Mesendoderm (in vitro differentiated cells): ENCODE data around the gene GOLGA6A.

Source experiments
- DNase-seq: peaks from one replicate; pipeline ENCODE4 v3.0.0; 2013
- H2AK5ac ChIP-seq: 2 replicates; pipeline ENCODE4 v1.6.1; 2013; ENCODE audit warnings: low read length, inconsistent platforms
- H2BK120ac ChIP-seq: 2 replicates; pipeline ENCODE4 v1.6.1; 2013; ENCODE audit warnings: low read depth, mild to moderate bottlenecking, low read length, moderate library complexity, mixed read lengths
- H2BK15ac ChIP-seq: replicated peaks from 2 replicates; pipeline ENCODE4 v1.6.1; 2013; ENCODE audit warnings: low read depth, mild to moderate bottlenecking, moderate library complexity
- H2BK5ac ChIP-seq: 2 replicates; pipeline ENCODE4 v1.6.1; 2013; ENCODE audit warnings: low read length, inconsistent platforms
- H3K18ac ChIP-seq: 2 replicates; pipeline ENCODE4 v1.6.1; 2013; ENCODE audit warnings: mild to moderate bottlenecking, low read length, mixed read lengths
- H3K23ac ChIP-seq: one replicate; pipeline ENCODE4 v1.6.1; 2013; ENCODE audit warnings: low read length
- H3K27ac ChIP-seq: 2 replicates; pipeline ENCODE4 v1.5.1; 2013; ENCODE audit warnings: low read depth, mild to moderate bottlenecking, inconsistent platforms, low read length, moderate library complexity
- H3K27me3 ChIP-seq: 2 replicates; pipeline ENCODE4 v1.6.1; 2013; ENCODE audit warnings: low read length, control low read depth, mild to moderate bottlenecking, inconsistent platforms; ENCODE audit not compliant: insufficient read depth, poor library complexity
- H3K36me3 ChIP-seq: 2 replicates; pipeline ENCODE4 v1.6.1; 2013; ENCODE audit warnings: low read length, inconsistent platforms; ENCODE audit not compliant: control insufficient read depth, insufficient read depth
- H3K4ac ChIP-seq: one replicate; pipeline ENCODE4 v1.6.1; 2013; ENCODE audit warnings: low read depth, mild to moderate bottlenecking, low read length, moderate library complexity
- H3K4me1 ChIP-seq: 2 replicates; pipeline ENCODE4 v1.6.1; 2013; ENCODE audit warnings: low read depth, low read length, inconsistent platforms; ENCODE audit not compliant: control insufficient read depth
- H3K4me2 ChIP-seq: 2 replicates; pipeline ENCODE4 v1.6.1; 2013; ENCODE audit warnings: low read length
- H3K4me3 ChIP-seq: 2 replicates; pipeline ENCODE4 v1.5.1; 2013; ENCODE audit warnings: mild to moderate bottlenecking, low read length
- H3K56ac ChIP-seq: one replicate; pipeline ENCODE4 v1.6.1; 2013; ENCODE audit warnings: low read length
- H3K79me1 ChIP-seq: 2 replicates; pipeline ENCODE4 v1.6.1; 2013; ENCODE audit warnings: low read length, inconsistent platforms
- H3K79me2 ChIP-seq: 2 replicates; pipeline ENCODE4 v1.6.1; 2013; ENCODE audit warnings: mild to moderate bottlenecking, low read length; ENCODE audit not compliant: control insufficient read depth, insufficient read depth
- H3K9ac ChIP-seq: 2 replicates; pipeline ENCODE4 v1.6.1; 2013; ENCODE audit warnings: low read length, inconsistent platforms
- H4K5ac ChIP-seq: one replicate; pipeline ENCODE4 v1.6.1; 2013; ENCODE audit warnings: low read length
- H4K8ac ChIP-seq: one replicate; pipeline ENCODE4 v1.6.1; 2013; ENCODE audit warnings: low read depth, mild to moderate bottlenecking, control low read depth, low read length, moderate library complexity
- WGBS: extraction: QIAGEN DNeasy Blood & Tissue Kit; methylation state at CpG from one replicate; pipeline ENCODE4 v1.1.7; 2013; ENCODE audit warnings: low lambda C conversion rate, missing lambda C conversion rate; ENCODE audit not compliant: insufficient coverage; ENCODE audit errors: extremely low coverage; 5-methylcytosine and 5-hydroxymethylcytosine counted together

The GOLGA6A gene

DNA sequence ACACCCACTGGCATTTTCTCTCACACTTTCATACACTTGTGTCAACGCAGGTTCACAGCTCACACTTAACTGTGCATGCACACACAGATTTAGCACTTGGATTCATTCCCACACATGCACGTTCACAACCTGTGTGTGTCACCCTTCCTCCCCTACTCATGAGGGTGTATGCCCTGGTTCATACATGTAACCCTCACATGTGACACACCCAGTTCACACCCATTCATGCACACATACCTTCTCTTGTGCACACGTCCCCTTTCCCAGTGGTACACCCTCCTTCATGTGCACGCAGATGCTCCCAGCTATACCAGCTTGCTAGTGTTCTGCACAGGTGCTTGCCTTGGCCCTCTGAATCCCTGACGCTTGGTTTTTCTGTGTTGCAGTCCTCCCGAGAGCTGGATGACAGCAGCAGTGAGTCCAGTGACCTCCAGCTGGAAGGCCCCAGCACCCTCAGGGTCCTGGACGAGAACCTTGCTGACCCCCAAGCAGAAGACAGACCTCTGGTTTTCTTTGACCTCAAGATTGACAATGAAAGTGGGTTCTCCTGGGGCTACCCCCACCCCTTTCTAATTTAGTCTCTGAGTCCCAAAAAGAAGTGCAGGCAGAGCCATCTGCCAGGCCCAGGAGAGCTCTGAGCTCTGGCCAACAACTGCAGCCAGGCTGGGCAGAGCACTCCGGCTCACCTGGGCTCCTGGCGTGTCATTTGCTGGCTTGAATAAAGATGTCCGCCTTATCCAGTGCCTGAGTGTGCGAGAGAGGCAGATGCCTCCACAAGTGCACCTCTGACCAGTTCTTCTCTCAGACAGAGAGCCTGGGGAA, 39.5 kb downstream of the GOLGA6A start:
- Histone ChIP-seq H4K8ac (no peak overlapping the region), H3K56ac (no peak overlapping the region), H3K79me2 (no peaks in the 10 kb centered on the region), H3K9ac (no peak overlapping the region), H3K27ac (no peak overlapping the region), H2BK15ac (no peak overlapping the region), H2BK120ac (no peak overlapping the region), H3K18ac (no peak overlapping the region), H3K23ac (no peak overlapping the region), H3K36me3 (no peaks in the 10 kb centered on the region), H3K4me3 (no peak overlapping the region), H2AK5ac (no peak overlapping the region), H3K27me3 (no peaks in the 10 kb centered on the region), H4K5ac (no peak overlapping the region), H3K4me2 (no peak overlapping the region), H3K4me1 (peaks cover 4% of the 10 kb centered on the region), H2BK5ac (no peak overlapping the region), H3K79me1 (no peaks in the 10 kb centered on the region), H3K4ac (no peak overlapping the region)
- WGBS, result no CpG with 5 or more reads among the region's 11 CpGs
- DNase-seq, result no peak

DNA sequence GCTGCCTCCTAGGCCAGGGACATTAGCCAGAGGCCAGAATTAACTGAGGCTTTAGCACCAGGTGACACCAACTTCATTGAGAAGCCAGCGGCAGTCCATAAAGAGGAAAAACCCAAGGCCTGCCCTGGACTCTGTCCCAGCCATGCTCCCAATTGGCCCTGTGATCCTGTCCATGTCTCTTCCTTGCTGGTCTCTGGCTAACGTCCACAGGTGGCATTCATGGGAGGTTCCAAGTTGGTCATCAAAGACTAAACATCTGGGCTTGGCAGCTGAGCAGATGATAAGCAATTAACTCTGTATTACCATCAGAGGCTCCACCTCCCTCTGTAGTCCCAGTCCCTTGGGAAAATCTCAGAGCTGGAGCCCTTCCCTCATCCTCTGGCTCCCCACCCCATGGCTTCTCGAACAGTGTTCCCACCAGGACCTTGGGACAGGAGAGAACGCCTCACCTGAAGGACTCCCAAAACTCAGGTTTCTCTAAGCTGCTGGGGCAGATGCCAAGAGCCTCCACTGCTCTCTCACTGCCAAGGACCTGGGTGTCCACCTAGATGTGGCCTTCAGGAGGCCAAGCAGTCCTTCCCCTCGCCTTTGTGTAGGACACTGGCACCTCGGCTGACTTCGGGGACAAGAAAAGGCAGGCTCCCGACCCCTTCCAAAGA, 40.4 kb downstream of the GOLGA6A start:
- Histone ChIP-seq H3K9ac (no peak overlapping the region), H3K4me3 (no peak overlapping the region), H3K23ac (no peak overlapping the region), H3K79me2 (no peaks in the 10 kb centered on the region), H3K36me3 (no peaks in the 10 kb centered on the region), H3K79me1 (no peaks in the 10 kb centered on the region), H2AK5ac (no peak overlapping the region), H3K4me2 (no peak overlapping the region), H3K4ac (no peak overlapping the region), H2BK5ac (no peak overlapping the region), H2BK120ac (no peak overlapping the region), H4K5ac (no peak overlapping the region), H3K27ac (no peak overlapping the region), H2BK15ac (no peak overlapping the region), H3K4me1 (peaks cover 4% of the 10 kb centered on the region), H3K56ac (no peak overlapping the region), H3K27me3 (no peaks in the 10 kb centered on the region), H4K8ac (no peak overlapping the region), H3K18ac (no peak overlapping the region)
- no peak for DNase-seq
- WGBS, result no CpG with 5 or more reads among the region's 8 CpGs

DNA sequence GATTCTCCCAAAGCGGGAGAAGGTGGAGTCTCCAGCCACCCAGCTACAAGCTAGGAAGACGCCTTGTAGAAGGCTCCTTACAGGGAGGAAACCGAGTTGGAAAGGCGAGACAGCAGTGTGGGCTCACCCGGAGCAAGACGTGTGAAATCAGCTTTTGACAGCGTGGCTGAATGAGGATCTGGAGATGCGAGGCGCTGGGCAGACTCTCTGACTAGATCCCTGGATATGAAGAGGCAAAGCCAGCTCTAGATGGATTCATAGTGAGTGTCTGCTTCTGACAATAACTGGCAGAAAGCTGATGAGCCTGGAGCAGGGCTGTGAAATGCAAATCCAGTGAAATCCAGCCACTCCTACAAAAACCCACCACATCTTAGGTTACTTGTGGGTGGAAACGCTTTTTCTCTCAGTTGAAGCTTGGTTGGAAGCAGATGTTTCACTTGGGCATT, 41.0 kb downstream of the GOLGA6A start:
- H3K79me2 ChIP-seq, result no peaks in the 10 kb centered on the region
- no peak overlapping the region for H3K4me3 ChIP-seq
- H3K9ac ChIP-seq, result no peak overlapping the region
- H4K8ac ChIP-seq, result no peak overlapping the region
- H3K79me1 ChIP-seq, result no peaks in the 10 kb centered on the region
- H3K23ac ChIP-seq, result no peak overlapping the region
- H3K27ac ChIP-seq, result no peak overlapping the region
- DNase-seq, result no peak
- peak overlapping the region; percentile 31 for H3K56ac ChIP-seq
- H2BK120ac ChIP-seq, result no peak overlapping the region
- no peak overlapping the region for H2BK5ac ChIP-seq
- no peak overlapping the region for H2BK15ac ChIP-seq
- peaks cover 4% of the 10 kb centered on the region for H3K4me1 ChIP-seq
- WGBS, result no CpG with 5 or more reads among the region's 10 CpGs
- no peak overlapping the region for H4K5ac ChIP-seq
- no peak overlapping the region for H3K4me2 ChIP-seq
- H3K27me3 ChIP-seq, result no peaks in the 10 kb centered on the region
- H3K18ac ChIP-seq, result no peak overlapping the region
- no peak overlapping the region for H3K4ac ChIP-seq
- no peak overlapping the region for H2AK5ac ChIP-seq
- H3K36me3 ChIP-seq, result no peaks in the 10 kb centered on the region

DNA sequence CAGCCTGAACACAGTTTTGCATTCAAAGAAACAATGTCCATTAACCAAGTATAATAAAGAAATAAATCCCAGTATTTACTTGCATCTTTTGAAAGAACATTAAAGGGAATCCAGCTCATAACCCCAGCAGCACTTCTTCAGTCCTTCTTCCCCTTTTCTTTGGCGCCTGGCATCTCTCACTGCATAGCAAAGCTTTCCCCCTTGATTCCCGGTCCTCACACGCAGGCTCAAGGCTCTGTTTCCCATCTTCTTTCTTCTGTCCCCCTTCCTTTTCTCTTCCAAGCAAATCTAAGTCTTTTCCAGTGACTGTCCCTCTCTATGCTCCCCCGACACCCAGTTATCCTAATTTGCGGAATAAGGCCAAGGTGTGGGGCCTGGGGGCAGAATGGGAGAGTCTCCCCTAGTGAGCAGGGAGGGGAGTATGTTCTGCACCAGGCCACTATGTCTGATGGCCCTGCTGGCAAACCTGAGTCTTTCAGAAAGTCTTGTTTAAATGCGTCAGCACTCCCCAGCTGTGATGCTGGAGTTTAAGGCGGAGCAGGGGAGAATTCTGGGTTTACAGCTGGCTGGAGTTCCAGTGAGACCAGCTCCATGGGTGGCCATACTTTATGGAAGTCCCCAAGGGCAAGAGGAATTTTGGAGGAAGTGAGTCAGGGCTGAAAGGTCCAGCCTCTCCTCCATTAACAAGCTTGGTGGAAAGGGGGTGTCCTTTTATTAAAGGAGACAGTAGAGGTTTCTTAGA, 42.1 kb downstream of the GOLGA6A start:
- DNase-seq, result peak; percentile 84
- Histone ChIP-seq H3K79me1 (no peaks in the 10 kb centered on the region), H3K36me3 (no peaks in the 10 kb centered on the region), H2BK120ac (no peak overlapping the region), H4K8ac (no peak overlapping the region), H3K18ac (no peak overlapping the region), H3K4me1 (peaks cover 4% of the 10 kb centered on the region), H3K4me2 (no peak overlapping the region), H3K9ac (no peak overlapping the region), H2BK5ac (no peak overlapping the region), H2AK5ac (no peak overlapping the region), H3K56ac (no peak overlapping the region), H4K5ac (no peak overlapping the region), H3K79me2 (no peaks in the 10 kb centered on the region), H3K4ac (no peak overlapping the region), H3K27me3 (no peaks in the 10 kb centered on the region), H3K23ac (no peak overlapping the region), H3K27ac (peak overlapping the region; percentile 19), H3K4me3 (no peak overlapping the region), H2BK15ac (no peak overlapping the region)
- no CpG with 5 or more reads among the region's 7 CpGs for WGBS

DNA sequence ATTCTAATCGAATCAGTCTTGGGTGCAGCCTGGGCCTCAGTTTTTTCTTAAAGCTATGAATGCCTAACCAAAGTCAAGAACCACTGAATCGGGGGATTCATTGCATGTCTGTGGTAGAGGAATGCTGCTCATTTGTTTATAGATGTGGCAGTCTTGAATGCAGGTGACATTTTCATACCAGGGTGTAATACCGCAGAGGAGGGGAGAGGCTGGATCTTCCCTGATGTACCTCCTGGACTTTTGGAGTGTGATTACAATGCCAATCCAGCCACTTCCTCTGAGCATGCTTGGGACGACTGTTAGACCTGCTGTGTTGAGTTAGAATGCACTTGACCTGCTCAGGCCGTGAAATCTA, 42.7 kb downstream of the GOLGA6A start:
- Histone ChIP-seq H3K23ac (no peak overlapping the region), H3K18ac (no peak overlapping the region), H4K5ac (no peak overlapping the region), H3K27me3 (no peaks in the 10 kb centered on the region), H3K36me3 (no peaks in the 10 kb centered on the region), H3K9ac (no peak overlapping the region), H2BK120ac (no peak overlapping the region), H4K8ac (no peak overlapping the region), H2BK5ac (no peak overlapping the region), H3K79me2 (no peaks in the 10 kb centered on the region), H3K4me1 (peaks cover 4% of the 10 kb centered on the region), H3K4ac (no peak overlapping the region), H3K56ac (no peak overlapping the region), H3K4me2 (no peak overlapping the region), H3K27ac (no peak overlapping the region), H3K79me1 (no peaks in the 10 kb centered on the region), H2AK5ac (no peak overlapping the region), H3K4me3 (no peak overlapping the region), H2BK15ac (no peak overlapping the region)
- WGBS, result no CpG with 5 or more reads among the region's 5 CpGs
- DNase-seq, result no peak
